Measurements from ENCODE around the gene TNS4.

The TNS4 gene

DNA sequence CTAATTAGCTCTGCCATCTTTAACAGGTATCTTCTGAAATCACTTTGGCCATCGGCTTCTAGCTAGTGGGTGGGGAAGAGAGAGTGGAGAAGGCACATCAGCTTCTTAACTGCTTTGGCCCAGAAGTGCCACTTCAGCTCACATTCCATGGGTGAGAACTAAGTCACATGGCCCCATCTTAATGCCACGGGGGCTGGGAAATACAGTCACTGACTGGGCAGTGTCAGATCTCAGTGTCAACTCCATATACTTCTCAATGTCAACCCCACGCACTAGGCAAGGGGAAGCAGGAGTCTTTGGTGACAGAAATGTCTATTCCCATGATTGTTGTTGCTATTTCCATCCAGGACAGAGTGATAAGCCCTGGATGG is 34.5 kb upstream of the TNS4 start:
- DNase-seq: no peak

DNA sequence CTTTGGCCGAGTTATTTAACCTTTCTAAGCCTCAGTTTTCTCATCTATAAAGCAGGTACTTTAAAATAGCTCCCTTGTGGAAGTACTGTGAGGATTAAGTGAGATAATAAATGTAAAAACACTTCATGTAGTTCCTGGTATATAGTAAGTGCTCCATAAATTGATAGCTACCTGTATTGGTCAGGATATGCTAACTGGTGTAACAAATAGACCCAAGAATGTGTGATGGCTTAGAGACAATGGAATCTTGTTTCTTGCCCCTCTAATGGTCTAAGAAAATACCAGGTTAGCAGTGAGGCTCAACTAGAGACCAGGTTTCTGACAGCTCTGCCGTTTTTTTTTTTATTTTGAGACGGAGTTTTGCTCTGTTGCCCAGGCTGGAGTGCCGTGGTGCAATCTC is 34.0 kb upstream of the TNS4 start:
- no peak for DNase-seq

DNA sequence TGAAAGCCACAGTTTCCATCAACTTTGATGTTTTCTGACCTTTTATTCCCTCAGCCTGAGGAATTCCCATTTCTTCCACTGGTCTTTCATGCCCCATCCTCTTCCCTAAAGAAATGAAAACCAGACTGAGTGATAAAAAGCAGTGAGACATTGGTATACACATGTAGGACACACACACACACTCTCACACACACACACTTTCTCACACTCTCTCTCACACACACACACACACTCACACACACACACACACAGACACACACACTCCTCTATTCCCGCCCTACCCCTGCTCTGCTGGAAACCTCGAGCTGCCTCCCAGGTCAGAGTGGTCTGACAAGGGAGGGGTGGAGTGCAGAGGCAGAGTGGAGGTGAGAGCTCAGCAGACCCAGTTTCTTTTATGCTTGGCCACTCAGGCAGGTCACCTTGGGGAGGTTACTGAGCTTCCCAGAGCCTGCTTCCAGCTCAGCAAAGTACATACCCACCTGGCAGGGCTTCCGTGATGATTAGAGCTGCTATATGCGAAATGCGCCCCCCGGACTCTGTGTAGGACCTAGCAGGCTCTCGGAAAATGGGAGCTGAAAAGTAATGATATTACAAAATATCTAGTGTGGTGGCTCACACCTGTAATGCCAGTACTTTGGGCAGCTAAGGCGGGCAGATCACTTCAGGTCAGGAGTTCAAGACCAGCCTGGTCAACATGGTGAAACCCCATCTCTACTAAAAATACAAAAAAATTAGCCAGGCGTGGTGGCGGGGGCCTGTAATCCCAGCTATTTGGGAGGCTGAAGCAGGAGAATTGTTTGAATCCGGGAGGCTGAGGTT is 33.2 kb upstream of the TNS4 start:
- DNase-seq: no peak

DNA sequence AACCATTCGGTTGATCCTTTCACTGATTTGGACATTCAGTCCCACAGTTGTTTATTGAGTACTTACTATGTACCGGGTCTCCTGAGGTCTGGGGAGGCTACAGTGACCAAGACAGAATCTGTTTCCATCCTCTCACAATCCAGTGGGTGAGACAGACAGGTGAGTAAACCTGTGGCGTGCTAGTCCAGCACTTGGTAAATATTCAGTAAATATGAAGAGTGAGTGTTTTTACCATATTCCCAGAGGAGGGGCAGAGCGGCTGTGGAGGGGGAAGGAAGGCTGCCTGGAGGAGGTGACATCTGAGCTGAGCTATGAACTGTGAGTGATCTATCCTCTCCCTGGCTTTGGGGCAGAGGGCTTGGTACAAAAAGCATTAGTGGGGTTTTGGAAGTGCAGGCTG is 32.5 kb upstream of the TNS4 start:
- no peak for DNase-seq

DNA sequence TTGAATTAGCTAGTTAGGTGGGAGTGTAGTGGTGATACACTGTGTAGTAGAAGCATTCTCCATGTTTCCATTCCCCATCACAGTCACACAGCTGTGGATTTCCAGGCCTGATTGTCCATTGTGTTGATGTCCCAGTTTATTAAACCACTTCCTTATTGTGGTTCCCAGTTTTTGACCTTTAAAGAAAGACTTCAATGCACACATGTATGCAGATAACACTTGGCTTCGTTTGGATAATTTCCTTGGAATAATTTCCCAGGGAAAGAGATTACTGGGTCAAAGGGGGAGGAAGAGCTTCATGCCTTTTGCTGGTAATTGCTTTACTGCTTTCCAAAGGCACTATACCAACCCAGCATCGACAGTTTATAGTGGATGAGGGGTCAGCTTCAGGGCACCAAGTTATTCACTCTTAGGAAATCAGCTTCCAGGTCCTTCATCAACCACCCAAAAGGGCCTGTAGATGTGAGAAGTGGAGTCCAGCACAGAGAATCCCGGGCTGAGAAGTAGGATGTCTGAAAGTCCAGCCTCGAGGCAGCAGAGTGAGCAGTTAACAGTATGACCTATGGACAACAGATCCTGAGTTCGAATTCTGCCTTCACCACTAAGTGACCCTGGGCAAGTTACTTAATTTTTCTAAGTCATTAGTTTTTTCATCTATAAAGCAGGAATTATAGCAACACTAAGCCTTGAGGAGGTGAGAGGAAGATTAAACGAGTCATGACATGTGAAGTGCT is 31.3 kb upstream of the TNS4 start:
- no peak for DNase-seq

DNA sequence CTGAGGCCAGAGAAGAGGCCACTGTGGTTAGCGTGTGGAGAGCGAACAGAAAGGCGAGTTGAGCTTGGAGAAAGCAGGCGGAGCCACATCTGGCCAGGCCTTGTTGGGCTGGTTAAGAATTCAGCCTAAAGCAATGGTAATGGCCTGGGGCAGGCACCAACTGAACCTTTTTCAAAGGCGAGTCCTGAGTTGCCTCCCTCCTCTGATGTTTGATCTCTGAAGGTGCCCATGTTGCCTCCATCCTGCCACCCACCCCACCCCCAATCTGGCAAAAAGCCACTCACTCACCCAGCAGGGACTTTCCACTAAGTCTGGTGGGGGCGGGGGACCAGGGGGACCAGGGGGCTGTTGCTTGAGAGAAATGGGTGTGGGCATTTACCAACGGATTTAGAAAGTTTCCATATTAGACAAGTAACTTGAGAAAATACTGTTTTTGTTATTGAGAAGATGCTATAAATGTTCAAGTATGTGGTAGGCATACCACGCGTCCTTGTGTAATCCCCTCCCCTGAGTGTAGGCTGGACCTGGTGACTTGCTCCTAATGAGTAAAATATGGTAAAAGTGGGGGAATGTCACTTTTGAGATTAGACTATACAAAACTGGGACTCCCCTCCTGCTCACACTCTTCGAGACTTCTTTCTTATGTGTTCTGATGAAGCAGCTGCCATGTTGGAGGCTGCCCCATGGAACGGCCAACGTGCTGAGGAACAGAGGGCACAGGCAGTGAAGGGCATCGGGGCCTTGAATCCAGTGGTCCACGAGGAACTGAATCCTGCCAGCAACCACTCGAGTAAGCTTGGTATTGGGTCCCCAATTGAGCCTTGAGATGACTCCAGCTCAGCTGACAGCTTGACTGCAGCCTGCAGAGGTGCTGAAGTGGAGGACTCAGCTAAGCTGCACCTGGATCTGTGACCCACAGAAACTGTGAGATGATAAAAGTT is 29.9 kb upstream of the TNS4 start:
- peak; percentile 48 for DNase-seq

DNA sequence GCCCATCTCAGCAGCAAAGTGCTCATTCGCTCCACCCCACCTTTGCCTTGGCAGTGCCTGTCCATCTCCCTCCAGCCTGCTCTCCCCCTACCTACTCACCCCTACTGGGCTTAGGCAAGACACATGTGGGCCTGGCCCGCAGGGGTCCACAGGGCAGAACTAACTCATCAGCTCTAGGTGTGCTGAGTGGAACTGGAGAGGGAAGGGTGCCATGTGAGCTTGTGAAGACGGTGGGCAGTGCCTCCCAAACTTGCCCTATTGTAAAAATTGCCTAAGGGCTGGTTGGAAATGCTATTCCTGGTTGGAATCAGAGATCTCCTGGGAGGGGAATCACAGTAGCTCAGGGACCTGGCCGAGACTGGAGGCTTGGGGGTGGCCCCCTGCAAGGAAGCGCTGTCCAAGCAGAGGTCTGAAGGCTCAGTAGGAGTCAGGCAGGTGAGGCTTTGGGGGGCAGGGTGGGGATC is 29.1 kb upstream of the TNS4 start:
- DNase-seq: no peak

DNA sequence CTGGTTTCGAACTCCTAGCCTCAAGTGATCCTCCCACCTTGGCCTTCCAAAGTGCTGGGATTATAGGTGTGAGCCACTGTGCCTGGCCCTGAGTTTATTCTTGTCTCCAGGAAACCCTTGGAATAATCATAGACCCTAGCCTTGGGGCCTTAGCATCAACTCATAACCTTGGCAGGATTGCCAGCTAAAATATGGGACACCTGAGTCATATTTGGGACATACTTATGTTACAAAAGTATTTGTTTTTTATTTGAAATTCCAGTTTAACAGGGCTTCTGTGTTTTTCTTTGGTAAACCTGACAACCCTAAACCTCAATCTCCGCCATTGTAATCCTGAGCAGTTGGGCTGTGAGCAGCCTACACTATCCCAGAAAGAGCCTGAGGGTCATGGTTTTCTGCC is 28.6 kb upstream of the TNS4 start:
- DNase-seq: no peak

DNA sequence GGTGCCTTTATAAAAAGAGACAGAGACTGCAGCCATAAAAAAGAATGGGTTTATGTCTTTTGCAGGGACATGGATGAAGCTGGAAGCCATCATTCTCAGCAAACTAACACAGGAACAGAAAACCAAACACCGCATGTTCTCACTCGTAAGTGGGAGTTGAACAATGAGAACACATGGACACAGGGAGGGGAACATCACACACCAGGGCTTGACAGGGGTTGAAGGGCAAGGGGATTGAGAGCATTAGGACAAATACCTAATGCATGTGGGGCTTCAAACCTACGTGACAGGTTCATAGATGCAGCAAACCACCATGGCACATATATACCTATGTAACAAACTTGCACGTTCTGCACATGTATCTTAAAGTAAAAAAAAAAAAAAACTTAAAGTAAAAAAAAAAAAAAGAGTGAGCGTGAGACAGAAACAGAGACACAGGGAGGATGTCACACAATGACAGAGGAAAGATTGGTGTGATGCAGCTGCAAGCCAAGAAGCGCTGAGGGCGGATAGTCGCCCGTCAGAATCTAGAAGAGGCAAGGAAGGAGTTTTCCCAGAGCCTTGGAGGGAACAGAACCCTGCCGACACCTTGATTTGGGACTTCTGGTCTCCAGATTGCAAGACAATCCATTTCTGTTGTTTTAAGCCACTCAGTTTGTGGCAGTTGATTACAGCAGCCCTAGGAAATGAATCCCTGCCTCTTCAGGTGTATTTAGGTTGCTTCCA is 27.4 kb upstream of the TNS4 start:
- peak; percentile 45 for DNase-seq

DNA sequence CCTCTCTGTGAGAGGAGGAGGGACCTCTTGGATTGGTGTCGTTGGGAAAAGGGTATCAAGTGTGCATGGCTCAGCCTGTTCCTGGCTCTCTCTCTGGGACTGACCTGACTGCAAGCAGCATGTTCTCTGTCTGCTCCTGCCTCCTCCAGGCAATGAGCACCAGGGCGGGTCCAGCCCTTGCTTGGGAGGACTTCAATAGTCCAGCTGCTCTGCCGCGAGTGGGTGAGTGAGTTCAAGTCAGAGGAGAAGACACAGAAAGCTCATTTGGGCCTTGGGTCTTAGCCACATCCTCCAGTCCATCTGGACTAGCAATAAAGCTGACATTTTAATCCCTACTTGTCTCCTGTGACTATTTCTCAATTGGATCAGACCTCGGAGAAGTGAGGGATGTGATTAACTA is 25.2 kb upstream of the TNS4 start:
- DNase-seq: no peak

DNA sequence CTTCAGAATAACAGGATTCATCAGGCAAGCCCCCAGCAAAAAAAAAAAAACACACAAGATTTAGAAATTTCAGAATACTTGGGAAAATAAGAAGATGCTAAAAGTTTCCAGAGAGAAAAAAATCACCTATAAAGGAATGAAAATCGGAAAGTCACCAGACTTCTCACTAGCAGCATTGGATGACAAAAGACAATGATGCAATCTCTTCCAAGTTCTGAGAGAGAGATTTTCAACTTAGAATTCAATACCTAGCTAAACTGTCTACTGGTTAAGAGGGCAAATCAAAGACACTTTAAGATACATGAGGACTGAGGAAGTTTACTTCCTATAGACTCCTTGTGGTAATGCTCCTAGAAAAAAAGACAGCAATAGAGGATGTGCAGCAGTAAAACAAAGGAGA is 23.9 kb upstream of the TNS4 start:
- no peak for DNase-seq

DNA sequence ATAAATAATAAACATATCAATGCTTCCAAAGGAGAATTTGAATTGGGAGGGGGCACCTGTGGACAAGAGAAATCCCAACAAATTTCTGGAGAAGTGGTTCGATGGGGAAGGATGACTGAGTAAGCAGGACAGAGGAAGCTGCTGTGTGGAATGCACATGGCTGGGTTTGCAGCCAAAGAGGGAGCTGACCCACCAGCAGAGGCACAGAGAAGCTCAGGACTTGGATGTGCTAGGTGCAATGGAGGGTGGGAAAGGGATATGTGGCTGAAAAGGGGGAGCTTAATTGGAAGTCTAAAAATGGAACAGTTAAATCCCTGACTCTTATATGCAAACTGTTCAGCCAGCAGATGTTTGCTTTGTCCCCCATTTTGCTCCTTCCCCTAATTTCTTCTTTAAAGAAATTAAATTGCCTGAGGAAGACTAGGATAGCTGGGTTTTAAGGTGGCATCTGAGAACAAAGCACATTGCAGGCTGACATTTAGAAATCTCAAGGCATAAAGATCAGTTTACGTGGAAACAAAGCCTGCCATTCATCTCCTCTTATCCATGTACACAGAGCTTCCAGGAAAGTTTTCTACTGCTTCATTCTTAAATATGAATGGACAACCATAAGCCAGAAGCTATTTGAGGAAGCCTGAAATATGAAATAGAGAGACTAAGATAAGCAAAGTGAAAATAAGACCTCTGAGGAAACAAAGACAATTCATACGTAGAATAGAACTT is 23.0 kb upstream of the TNS4 start:
- DNase-seq: no peak

DNA sequence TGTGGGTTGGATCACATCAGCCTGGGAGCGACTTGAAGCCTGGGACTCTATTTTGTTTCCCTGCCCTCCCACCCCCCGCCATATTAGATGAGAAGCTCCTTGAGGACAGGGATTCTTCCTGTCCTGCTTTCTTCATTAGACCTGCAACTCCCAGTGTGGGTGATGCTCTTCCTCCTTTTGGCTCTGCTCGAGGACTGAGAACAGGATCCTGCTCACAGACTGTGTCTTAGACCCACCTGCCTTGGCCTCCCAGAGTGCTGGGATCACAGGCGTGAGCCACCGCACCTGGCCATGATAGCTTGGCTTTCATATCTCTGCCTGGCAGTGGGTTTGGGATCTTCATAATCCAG is 21.5 kb upstream of the TNS4 start:
- no peak for DNase-seq

DNA sequence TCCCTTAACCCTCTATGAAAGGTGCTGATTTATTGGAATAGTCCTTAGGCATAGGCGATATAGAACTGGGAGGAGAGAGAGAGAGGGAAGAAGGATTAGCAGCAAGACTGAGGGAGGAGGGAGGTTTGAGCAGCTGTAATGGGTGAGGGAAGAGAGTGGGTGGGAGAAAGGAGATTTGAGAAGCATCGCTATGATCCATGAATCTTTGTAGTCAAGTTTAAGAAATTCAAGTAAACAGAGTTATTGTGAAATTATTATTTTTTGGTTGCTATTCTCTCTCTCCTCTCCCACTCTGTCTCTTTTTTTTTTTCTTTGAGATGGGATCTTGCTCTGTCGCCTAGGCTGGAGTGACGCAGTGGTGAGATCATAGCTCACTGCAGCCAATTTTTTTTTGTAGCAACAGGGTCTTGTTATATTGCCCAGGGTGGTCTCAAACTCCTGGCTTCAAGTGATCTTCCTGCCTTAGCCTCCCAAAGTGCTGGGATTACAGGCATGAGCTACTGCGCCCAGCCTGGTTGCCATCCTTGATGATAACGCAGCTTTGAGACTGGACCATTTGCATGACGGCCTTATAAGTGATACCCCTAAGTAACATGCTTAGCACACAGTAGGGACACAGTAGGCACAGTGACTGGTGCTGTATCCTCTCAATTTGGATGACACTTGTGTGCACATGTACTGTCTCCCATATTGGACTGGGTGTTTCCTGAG is 21.0 kb upstream of the TNS4 start:
- DNase-seq: no peak

DNA sequence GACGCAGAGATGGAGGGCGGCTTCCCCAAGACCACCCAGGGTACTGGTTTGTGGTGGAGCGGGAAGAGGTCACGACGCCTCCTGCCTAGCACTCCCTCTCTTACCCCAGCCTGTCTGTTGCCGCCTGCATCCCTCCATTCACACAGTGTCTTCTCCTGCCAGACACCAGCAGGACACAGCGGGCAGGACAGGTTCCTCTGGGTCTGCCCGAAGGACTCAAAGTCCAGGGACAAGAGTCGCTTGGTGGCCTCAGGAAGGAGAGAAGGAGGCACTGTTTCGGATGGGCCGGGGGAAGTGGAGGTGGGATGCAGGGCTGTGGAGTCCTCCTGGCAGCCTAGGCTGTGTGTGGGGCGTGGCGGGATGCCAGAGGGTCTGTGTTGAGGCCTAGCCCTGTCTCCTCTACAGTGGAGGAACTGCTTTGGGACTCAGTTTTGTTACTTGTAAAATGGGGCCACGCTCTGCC is 19.6 kb upstream of the TNS4 start:
- DNase-seq: no peak

DNA sequence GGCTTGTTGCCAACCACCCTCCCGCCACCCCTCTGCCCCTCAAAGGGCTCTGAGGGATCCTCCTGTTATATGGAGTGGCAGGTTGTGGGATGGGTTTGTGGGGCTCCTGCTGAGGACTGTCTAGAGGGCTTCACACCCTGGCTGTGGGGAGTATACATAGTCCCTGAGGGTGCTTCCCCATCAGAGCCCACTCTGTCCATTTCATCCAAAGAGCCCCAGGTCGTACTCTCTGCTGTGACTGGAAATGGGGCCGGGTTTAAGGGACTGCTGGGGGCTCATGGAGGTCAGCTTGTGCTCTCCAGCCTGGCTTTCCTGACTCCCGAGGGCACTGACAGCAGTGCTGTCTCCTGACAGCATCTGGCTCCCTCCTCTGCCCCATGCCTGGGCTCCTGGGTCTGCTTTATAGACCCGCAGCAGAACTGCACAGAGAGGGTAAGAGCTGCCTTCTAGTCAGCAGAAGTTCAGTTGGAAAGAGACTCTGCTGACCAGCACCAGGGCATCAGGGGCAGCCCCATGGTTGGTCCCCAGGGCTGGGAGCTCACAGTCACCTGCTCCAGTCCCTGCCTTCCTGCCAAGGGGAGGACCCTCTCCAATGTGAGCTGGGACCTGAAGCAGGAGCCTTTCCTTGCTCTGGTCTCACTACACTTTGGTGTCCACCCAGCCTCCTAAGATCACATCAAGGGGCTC is 17.8 kb upstream of the TNS4 start:
- DNase-seq: no peak

DNA sequence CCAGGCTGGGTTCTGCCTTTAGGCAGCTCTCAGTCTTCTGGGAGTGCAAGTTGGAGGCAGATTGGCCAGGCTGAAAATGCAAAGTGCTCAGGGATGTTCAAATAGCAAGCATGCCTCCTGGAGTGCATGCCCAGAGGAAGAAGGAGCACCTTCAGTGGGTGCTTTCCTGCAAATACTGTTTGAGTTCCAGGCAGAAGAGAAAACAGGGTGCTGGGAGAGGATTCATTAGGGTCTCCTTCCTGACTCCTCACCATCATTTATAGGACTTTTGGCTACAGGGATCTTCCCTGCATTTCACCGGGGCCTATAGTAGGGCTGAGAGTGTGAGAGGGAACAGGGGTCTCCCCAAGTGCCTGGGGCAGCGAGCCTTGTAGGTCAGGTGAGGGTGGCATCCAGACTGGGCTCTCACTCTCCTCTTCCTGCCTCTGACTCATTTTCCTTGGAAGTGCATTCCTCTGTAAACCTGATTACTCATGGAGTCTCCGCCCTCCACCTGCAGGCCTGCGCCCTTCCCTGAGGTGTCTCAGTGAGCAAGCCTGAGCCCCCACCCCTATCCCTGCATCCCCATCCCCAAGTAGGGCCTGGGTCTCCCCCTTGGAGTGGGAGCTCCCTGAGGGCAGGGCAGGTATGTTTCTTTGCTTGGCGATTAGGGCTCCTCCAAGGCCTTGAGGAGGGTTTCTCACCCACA is 17.1 kb upstream of the TNS4 start:
- no peak for DNase-seq

DNA sequence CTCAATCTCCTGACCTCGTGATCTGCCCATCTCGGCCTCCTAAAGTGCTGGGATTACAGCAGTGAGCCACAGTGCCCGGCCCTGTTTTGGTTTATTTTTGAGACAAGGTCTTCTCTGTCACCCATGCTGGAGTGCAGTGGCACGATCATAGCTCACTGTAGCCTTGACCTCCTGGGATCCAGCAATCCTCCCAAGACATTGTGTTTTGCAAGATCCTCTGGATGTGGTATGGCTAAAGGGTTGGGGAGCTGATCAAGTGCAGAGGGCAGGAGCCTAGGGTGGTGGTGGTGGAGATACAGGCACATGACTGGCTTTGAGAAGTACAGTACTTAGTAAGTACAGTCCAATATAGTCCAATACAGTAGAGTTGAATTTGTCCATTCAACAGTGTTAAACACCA is 16.6 kb upstream of the TNS4 start:
- DNase-seq: no peak

DNA sequence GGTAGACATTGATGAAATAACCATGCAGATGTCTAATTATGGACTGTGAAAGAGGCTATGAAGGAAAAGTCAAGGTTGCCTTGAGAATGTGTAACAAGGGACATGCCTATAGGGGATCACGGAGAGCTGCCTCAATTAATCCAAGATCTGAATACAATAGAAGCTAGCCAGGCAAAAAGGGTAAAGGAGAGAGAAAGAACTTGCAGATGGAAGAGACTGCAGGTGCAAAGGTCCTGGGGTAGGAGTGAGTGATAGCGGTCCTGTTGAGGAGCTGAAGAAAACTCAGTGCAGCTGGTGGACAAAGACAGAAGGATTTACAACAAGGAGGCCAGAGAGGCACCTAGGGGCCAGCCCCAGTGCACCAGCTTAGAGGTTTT is 15.9 kb upstream of the TNS4 start:
- DNase-seq: no peak

All from central memory CD4-positive, alpha-beta T cell (primary cell).